SH-SY5Y (cell line): Measurements from ENCODE around the gene ZC3H18.

Source experiments
- GATA2 ChIP-seq: IDR thresholded peaks from 2 replicates; pipeline ENCODE4 v1.6.1; 2011; ENCODE audit warnings: mild to moderate bottlenecking, low read depth, low read length
- GATA3 ChIP-seq: IDR thresholded peaks from 2 replicates; pipeline ENCODE4 v1.6.1; 2011; ENCODE audit warnings: low read depth, mild to moderate bottlenecking, low read length, moderate library complexity

- TF ChIP-seq GATA3 (no peak), GATA2 (no peak)
Measured at GRCh38 chr16:88589441-88589840, 19.2 kb downstream of the ZC3H18 start.
